Endodermal cell (in vitro differentiated cells): ENCODE results near the gene IQCK. TPM values are rescaled to one million over a fixed set of nuclear protein-coding genes. Genes with fewer than 3 reads are reported as not detected.
A peak's percentile ranks its signal among the peaks of the same experiment; 100 is the strongest.

ENCODE experiments used
- DNase-seq: peaks from one replicate; pipeline ENCODE4 v3.0.0-alpha.2; 2017
- H3K27ac ChIP-seq: 2 replicates; pipeline ENCODE4 v1.5.1; 2013; ENCODE audit warnings: mild to moderate bottlenecking, low read depth, low read length, moderate library complexity
- H3K27me3 ChIP-seq: 2 replicates; pipeline ENCODE4 v1.6.1; 2013; ENCODE audit warnings: mild to moderate bottlenecking, low read length, moderate library complexity; ENCODE audit not compliant: insufficient read depth, control insufficient read depth, poor library complexity, severe bottlenecking
- H3K36me3 ChIP-seq: 2 replicates; pipeline ENCODE4 v1.7.0; 2013; ENCODE audit warnings: mild to moderate bottlenecking, low read length, moderate library complexity; ENCODE audit not compliant: control insufficient read depth, insufficient read depth
- H3K4me1 ChIP-seq: one replicate; pipeline ENCODE4 v1.7.0; 2013; ENCODE audit warnings: low read length; ENCODE audit not compliant: control insufficient read depth, insufficient read depth
- H3K4me3 ChIP-seq: 2 replicates; pipeline ENCODE4 v1.5.1; 2013; ENCODE audit warnings: mild to moderate bottlenecking, low read length, moderate library complexity
- H3K9ac ChIP-seq: 2 replicates; pipeline ENCODE4 v1.6.1; 2013; ENCODE audit warnings: mild to moderate bottlenecking, low read length, moderate library complexity; ENCODE audit not compliant: poor library complexity, severe bottlenecking; ENCODE audit errors: extremely low read depth
- H3K9me3 ChIP-seq: 2 replicates; pipeline ENCODE4 v1.6.1; 2013; ENCODE audit warnings: mild to moderate bottlenecking, low read length, moderate library complexity; ENCODE audit not compliant: control insufficient read depth
- H3K27ac Mint-ChIP-seq: 2 replicates; pipeline ENCODE4 v1.8.0; 2020; ENCODE audit warnings: mixed read lengths
- H3K27me3 Mint-ChIP-seq: 2 replicates; pipeline ENCODE4 v1.8.0; 2021; ENCODE audit warnings: mild to moderate bottlenecking, mixed read lengths; ENCODE audit not compliant: insufficient read depth
- H3K36me3 Mint-ChIP-seq: 2 replicates; pipeline ENCODE4 v1.8.0; 2020; ENCODE audit warnings: low read depth, mixed read lengths
- H3K4me1 Mint-ChIP-seq: 2 replicates; pipeline ENCODE4 v1.8.0; 2020; ENCODE audit warnings: mixed read lengths
- H3K4me3 Mint-ChIP-seq: 2 replicates; pipeline ENCODE4 v1.8.0; 2020; ENCODE audit warnings: mild to moderate bottlenecking, moderate library complexity, mixed read lengths
- H3K9me3 Mint-ChIP-seq: 2 replicates; pipeline ENCODE4 v1.8.0; 2020; ENCODE audit warnings: mild to moderate bottlenecking, mixed read lengths
- WGBS, 2 experiments: methylation state at CpG; one replicate each; pipeline versions ENCODE4 v1.1.5 to v1.1.7; 2013; ENCODE audit warnings: missing lambda C conversion rate in 2 of 2, mixed read lengths in 1 of 2; ENCODE audit not compliant: insufficient coverage in 1 of 2, insufficient read length in 1 of 2; 5-methylcytosine and 5-hydroxymethylcytosine counted together
- total RNA-seq, 2 donors: library from RNA; stranded (reverse); fragmentation: NEBNext Ultra II Directional in 1 of 2; extraction: Animal tissue kit (Norgen Biotek cat#: 25700) in 1 of 2; gene quantifications; 2 replicates in 1 of 2; 3 replicates in 1 of 2; pipeline ENCODE4 v1.2.1, GENCODE V29; 2021
- TF ChIP-seq, protein P1 (sequence below): fragments of 200-600 bp; sonication (generic); conservative IDR thresholded peaks from 2 replicates; pipeline ENCODE4 v1.5.0; 2021; ENCODE audit warnings: antibody characterized with exemption, mild to moderate bottlenecking

IQCK gene
- total RNA-seq, 2 donors from 2014 or later, result 21.1 to 30.1 TPM

DNA sequence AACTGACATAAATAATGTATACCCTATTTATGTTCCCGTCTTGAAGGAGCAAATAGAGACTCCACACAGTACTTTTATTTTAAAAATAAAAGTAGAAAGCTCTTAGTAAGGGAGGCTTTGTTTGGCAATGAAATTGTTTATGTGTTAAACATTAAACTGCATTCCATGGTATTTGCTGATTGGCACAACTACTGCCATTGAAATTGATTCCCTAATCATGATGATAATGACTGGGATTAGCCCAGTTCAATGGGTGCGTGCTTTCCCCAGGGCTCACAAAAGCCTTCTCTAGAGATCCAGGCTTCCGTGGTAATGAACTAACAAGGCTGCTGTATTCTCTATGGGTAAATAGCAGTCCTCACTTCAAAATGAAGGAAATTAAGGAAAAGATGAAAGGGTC lies 99.1 kb downstream of the IQCK start:
- TF ChIP-seq, protein P1, sequence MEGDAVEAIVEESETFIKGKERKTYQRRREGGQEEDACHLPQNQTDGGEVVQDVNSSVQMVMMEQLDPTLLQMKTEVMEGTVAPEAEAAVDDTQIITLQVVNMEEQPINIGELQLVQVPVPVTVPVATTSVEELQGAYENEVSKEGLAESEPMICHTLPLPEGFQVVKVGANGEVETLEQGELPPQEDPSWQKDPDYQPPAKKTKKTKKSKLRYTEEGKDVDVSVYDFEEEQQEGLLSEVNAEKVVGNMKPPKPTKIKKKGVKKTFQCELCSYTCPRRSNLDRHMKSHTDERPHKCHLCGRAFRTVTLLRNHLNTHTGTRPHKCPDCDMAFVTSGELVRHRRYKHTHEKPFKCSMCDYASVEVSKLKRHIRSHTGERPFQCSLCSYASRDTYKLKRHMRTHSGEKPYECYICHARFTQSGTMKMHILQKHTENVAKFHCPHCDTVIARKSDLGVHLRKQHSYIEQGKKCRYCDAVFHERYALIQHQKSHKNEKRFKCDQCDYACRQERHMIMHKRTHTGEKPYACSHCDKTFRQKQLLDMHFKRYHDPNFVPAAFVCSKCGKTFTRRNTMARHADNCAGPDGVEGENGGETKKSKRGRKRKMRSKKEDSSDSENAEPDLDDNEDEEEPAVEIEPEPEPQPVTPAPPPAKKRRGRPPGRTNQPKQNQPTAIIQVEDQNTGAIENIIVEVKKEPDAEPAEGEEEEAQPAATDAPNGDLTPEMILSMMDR, result no peak
- H3K27me3 ChIP-seq, result no peaks in the 10 kb centered on the region
- H3K27ac ChIP-seq, result no peak overlapping the region
- peaks cover 13% of the 10 kb centered on the region for H3K36me3 Mint-ChIP-seq
- peak overlapping the region; percentile 39 for H3K4me3 ChIP-seq
- WGBS, 2 experiments, result 62 to 73% methylated on average over 2 of the region's 3 CpGs
- peaks cover 11% of the 10 kb centered on the region for H3K9me3 ChIP-seq
- peak overlapping the region; percentile 35 for H3K27ac Mint-ChIP-seq
- H3K9me3 Mint-ChIP-seq, result peaks cover 20% of the 10 kb centered on the region
- H3K27me3 Mint-ChIP-seq, result no peaks in the 10 kb centered on the region
- DNase-seq, result no peak
- H3K9ac ChIP-seq, result no peak overlapping the region
- H3K4me1 ChIP-seq, result peaks cover 9% of the 10 kb centered on the region
- no peaks in the 10 kb centered on the region for H3K36me3 ChIP-seq
- peaks cover 20% of the 10 kb centered on the region for H3K4me1 Mint-ChIP-seq
- no peak overlapping the region for H3K4me3 Mint-ChIP-seq

DNA sequence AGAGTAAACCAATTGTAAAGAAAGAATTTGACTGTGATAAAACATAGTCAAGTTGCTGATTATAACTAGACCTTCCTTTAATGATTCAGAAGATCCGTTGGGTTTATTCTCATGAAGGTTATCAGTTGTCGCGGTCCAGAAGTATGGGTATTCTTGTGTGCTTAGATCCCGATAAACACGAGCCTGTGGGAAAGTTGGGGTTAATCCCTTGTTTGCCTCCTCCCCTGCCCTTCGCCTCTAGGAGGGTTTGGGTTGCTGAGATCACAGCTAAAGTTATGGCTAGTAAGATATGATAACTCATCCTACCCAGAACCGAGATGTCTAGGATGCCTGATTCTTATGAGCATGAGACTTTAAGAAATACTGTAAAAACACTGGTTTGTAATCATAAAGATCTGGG lies 99.8 kb downstream of the IQCK start:
- TF ChIP-seq, protein P1, result no peak
- H3K36me3 Mint-ChIP-seq, result peaks cover 13% of the 10 kb centered on the region
- H3K27ac Mint-ChIP-seq, result no peak overlapping the region
- Histone ChIP-seq H3K27ac (no peak overlapping the region), H3K9me3 (peaks cover 8% of the 10 kb centered on the region), H3K9ac (no peak overlapping the region), H3K27me3 (no peaks in the 10 kb centered on the region), H3K36me3 (no peaks in the 10 kb centered on the region), H3K4me3 (no peak overlapping the region), H3K4me1 (peaks cover 9% of the 10 kb centered on the region)
- DNase-seq, result no peak
- WGBS, 2 experiments, result 86 to 97% methylated on average over 5 to 7 of the region's 7 CpGs
- H3K27me3 Mint-ChIP-seq, result no peaks in the 10 kb centered on the region
- H3K4me3 Mint-ChIP-seq, result no peak overlapping the region
- peaks cover 14% of the 10 kb centered on the region for H3K9me3 Mint-ChIP-seq
- peaks cover 20% of the 10 kb centered on the region for H3K4me1 Mint-ChIP-seq

DNA sequence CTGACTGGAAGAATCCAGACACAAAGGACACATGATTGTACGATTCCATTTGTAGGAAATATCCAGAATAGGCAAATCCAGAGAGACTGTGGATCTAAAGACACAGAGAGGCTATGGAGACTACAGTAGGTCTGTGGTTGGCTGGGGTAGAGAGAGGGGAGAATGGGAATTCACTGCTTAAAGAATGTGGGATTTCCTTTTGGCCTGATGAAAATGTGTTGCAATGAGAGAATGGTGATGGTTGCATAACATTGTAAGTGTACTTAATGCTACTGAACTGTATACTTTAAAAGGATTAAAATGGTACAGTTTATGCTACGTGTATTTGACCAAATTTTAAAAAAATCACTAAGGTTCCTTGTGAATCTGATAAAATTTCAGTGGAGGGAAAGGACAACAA lies 104.5 kb downstream of the IQCK start:
- H3K9me3 Mint-ChIP-seq, result no peaks in the 10 kb centered on the region
- H3K36me3 Mint-ChIP-seq, result peaks cover 10% of the 10 kb centered on the region
- H3K4me1 Mint-ChIP-seq, result peaks cover 10% of the 10 kb centered on the region
- H3K27me3 Mint-ChIP-seq, result no peaks in the 10 kb centered on the region
- Histone ChIP-seq H3K27ac (no peak overlapping the region), H3K4me1 (peaks cover 6% of the 10 kb centered on the region), H3K27me3 (no peaks in the 10 kb centered on the region), H3K36me3 (no peaks in the 10 kb centered on the region), H3K9me3 (no peaks in the 10 kb centered on the region), H3K4me3 (no peak overlapping the region), H3K9ac (no peak overlapping the region)
- DNase-seq, result no peak
- WGBS, 2 experiments, result 86 to 93% methylated on average over 2 of the region's 2 CpGs
- TF ChIP-seq, protein P1, result no peak
- H3K27ac Mint-ChIP-seq, result no peak overlapping the region
- no peak overlapping the region for H3K4me3 Mint-ChIP-seq
